ENCODE measurements around the gene SETBP1. TPM values are rescaled to one million over a fixed set of nuclear protein-coding genes. Genes with fewer than 3 reads are reported as not detected.

The SETBP1 gene
- total and polyA plus RNA-seq, 2 of the 8 experiments (the other 6 are each of a cell fraction or from before 2014, with no cell fraction given), result 2.0 to 6.5 TPM

DNA sequence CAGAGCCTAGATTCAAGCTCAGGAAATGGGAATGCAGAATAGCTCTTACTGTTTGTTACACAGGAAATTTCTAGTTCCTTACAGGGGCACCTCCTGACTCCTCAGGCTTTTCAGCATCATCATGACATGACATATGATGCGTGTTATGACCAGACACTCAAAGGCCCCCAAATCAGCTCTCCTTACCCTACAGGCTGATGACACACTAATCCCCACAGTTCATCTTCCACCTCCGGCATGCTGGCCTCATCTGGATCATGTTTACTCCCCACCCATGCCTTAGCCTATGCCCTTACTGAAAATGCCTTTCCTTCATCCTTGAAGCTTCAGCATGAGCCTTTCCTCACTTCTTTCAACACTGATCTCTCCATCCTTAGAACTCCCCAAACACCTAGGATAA is 356.9 kb downstream of the SETBP1 start:
- no peak overlapping the region for H4K5ac ChIP-seq (ENCODE audit: insufficient read length, low read depth, low read length)
- no peaks in the 10 kb centered on the region for H3K36me3 ChIP-seq (ENCODE audit: control insufficient read depth in 2 of 4, insufficient read depth in 4 of 4, low read length in 3 of 4)
- no peak overlapping the region for H3K23ac ChIP-seq (ENCODE audit: insufficient read length)
- 89% methylated on average over 2 of the region's 2 CpGs; no CpG with 5 or more reads in 1 of the 2 experiments for WGBS, 2 experiments (ENCODE audit: extremely low coverage in 1 of 2, insufficient coverage in 1 of 2, insufficient read length in 1 of 2, insufficient replicate concordance in 2 of 2, low coverage in 1 of 2, low lambda C conversion rate in 2 of 2, missing lambda C conversion rate in 1 of 2)
- H3K79me1 ChIP-seq (ENCODE audit: low read depth, low read length), result no peaks in the 10 kb centered on the region
- H2BK15ac ChIP-seq (ENCODE audit: low read length), result no peak overlapping the region
- H3K9me3 ChIP-seq (ENCODE audit: insufficient read depth in 2 of 2, low read depth in 1 of 2, low read length in 1 of 2), result no peaks in the 10 kb centered on the region
- no peak overlapping the region for H3K27ac ChIP-seq (ENCODE audit: low read depth, low read length)
- no peak overlapping the region for H3K9ac ChIP-seq (replicated peaks in 1 of 4; ENCODE audit: extremely low read depth in 1 of 4, low read depth in 3 of 4, low read length in 3 of 4)
- H3K4me3 ChIP-seq (ENCODE audit: extremely low read depth in 1 of 4, insufficient read depth in 2 of 4, low read depth in 3 of 4, low read length in 4 of 4), result no peak overlapping the region
- FAIRE-seq, result no peak
- no peak overlapping the region for H2BK20ac ChIP-seq (ENCODE audit: low read length)
- ChIA-PET CTCF (ENCODE audit: partially characterized antibody) (interaction anchor here (0.8 to 1.7 kb wide), 2 partner anchors 11 to 62 kb away, joined by 4 read pairs; no protein-coding TSS in a partner anchor), POLR2A (ENCODE audit: partially characterized antibody) (interaction anchor here (0.6 kb wide), 1 partner anchor 1087 kb away, joined by 3 read pairs; no protein-coding TSS in a partner anchor)
- no peak overlapping the region for H3K18ac ChIP-seq (ENCODE audit: extremely low read depth, low read length)
- H2AFZ ChIP-seq (ENCODE audit: low read length), result no peak overlapping the region
- no peaks in the 10 kb centered on the region for H4K20me1 ChIP-seq (replicated peaks in 1 of 2; ENCODE audit: control insufficient read depth in 1 of 2, insufficient read depth in 2 of 2, low read length in 2 of 2)
- H3K4me2 ChIP-seq (ENCODE audit: insufficient read depth in 1 of 2, low read depth in 2 of 2, low read length in 2 of 2), result no peak overlapping the region
- TF ChIP-seq, protein P1, sequence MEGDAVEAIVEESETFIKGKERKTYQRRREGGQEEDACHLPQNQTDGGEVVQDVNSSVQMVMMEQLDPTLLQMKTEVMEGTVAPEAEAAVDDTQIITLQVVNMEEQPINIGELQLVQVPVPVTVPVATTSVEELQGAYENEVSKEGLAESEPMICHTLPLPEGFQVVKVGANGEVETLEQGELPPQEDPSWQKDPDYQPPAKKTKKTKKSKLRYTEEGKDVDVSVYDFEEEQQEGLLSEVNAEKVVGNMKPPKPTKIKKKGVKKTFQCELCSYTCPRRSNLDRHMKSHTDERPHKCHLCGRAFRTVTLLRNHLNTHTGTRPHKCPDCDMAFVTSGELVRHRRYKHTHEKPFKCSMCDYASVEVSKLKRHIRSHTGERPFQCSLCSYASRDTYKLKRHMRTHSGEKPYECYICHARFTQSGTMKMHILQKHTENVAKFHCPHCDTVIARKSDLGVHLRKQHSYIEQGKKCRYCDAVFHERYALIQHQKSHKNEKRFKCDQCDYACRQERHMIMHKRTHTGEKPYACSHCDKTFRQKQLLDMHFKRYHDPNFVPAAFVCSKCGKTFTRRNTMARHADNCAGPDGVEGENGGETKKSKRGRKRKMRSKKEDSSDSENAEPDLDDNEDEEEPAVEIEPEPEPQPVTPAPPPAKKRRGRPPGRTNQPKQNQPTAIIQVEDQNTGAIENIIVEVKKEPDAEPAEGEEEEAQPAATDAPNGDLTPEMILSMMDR (IDR thresholded peaks at IDR 0.05; ENCODE audit: control extremely low read depth in 1 of 3, insufficient read depth in 1 of 3, low read depth in 1 of 3, low read length in 3 of 3), result no peak
- TF ChIP-seq JUND (IDR thresholded peaks at IDR 0.05; ENCODE audit: low read length), result no peak
- no peak for TF ChIP-seq CBX5 (IDR thresholded peaks at IDR 0.05; ENCODE audit: low read depth, low read length)
- no peak for TF ChIP-seq BCL11A (IDR thresholded peaks at IDR 0.05; ENCODE audit: low read depth in 2 of 2, low read length in 2 of 2)
- no peak for TF ChIP-seq MAFK (IDR thresholded peaks at IDR 0.05; ENCODE audit: low read depth, low read length)
- TF ChIP-seq, protein P2, sequence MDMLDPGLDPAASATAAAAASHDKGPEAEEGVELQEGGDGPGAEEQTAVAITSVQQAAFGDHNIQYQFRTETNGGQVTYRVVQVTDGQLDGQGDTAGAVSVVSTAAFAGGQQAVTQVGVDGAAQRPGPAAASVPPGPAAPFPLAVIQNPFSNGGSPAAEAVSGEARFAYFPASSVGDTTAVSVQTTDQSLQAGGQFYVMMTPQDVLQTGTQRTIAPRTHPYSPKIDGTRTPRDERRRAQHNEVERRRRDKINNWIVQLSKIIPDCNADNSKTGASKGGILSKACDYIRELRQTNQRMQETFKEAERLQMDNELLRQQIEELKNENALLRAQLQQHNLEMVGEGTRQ (IDR thresholded peaks at IDR 0.05; ENCODE audit: low read length), result no peak
- no peaks in the 10 kb centered on the region for H3K79me2 ChIP-seq (ENCODE audit: control insufficient read depth in 1 of 2, insufficient read depth in 2 of 2, low read length in 2 of 2)
- no peak overlapping the region for H2AK5ac ChIP-seq (ENCODE audit: low read depth, low read length)
- no peak overlapping the region for H4K91ac ChIP-seq (replicated peaks; ENCODE audit: insufficient read length, low read length)
- H3K4me1 ChIP-seq (replicated peaks in 1 of 4; ENCODE audit: control insufficient read depth in 3 of 4, insufficient read depth in 4 of 4, low read length in 3 of 4), result no peaks in the 10 kb centered on the region
- no peak overlapping the region for H2BK5ac ChIP-seq (ENCODE audit: low read depth, low read length)
- no peak overlapping the region for H2BK120ac ChIP-seq (replicated peaks; ENCODE audit: low read depth, low read length)
- H3K23me2 ChIP-seq (ENCODE audit: low read depth, low read length), result no peaks in the 10 kb centered on the region
- no peaks in the 10 kb centered on the region for H3K27me3 ChIP-seq (replicated peaks in 1 of 4; ENCODE audit: control insufficient read depth in 3 of 4, extremely low read depth in 1 of 4, insufficient read depth in 3 of 4, low read length in 3 of 4)
- DNase-seq (ENCODE audit: low read depth in 1 of 2, low spot score in 2 of 2), result no peak
- no peak overlapping the region for H2BK12ac ChIP-seq (ENCODE audit: low read depth, low read length)
- H3K4ac ChIP-seq (replicated peaks; ENCODE audit: insufficient read length, low read depth, low read length), result no peak overlapping the region
- H3K56ac ChIP-seq (replicated peaks; ENCODE audit: insufficient read length, low read depth, low read length), result no peak overlapping the region
- no peak overlapping the region for H3K14ac ChIP-seq (ENCODE audit: insufficient read length)
- no peak overlapping the region for H4K8ac ChIP-seq (ENCODE audit: extremely low read depth, insufficient read depth, low read length)

All from H1 (cell line).